GM12878 (cell line): ENCODE measurements around the gene ADAMTS14. TPM values are rescaled to one million over a fixed set of nuclear protein-coding genes. Genes with fewer than 3 reads are reported as not detected.

Source experiments
- ATAC-seq: fragments of 200-7000 bp; cut with Tn5 transposase; 3 replicates; pipeline ENCODE4 v1.9.1; 2020; ENCODE audit warnings: mild to moderate bottlenecking, moderate library complexity
- BruUV-seq: library from RNA; stranded (reverse); fragments of 400-500 nt; replicated peaks from 2 replicates; lab custom pipeline; 2021; lab: Mats Ljungman, UMichigan
- CTCF ChIA-PET: fragments of 300-600 bp; sonication (Branson Sonifier 250); formaldehyde crosslinking; extraction: SDS; loops from one replicate; lab custom pipeline; 2021; ENCODE audit warnings: inconsistent platforms; lab: Yijun Ruan, JAX
- POLR2A ChIA-PET: fragments of 350-600 bp; formaldehyde crosslinking; extraction: SDS; loops from one replicate; lab custom pipeline; 2021; ENCODE audit warnings: inconsistent platforms; lab: Charles Lee
- RAD21 ChIA-PET: fragments of 300-600 bp; sonication (Branson Sonifier 250); formaldehyde crosslinking; loops from one replicate; lab custom pipeline; 2023; ENCODE audit warnings: antibody characterized with exemption; ENCODE audit not compliant: unreplicated experiment; lab: Charles Lee
- SMC1A ChIA-PET: fragments of 300-600 bp; sonication (Branson Sonifier 250); formaldehyde crosslinking; loops from one replicate; lab custom pipeline; 2023; ENCODE audit not compliant: unreplicated experiment, uncharacterized antibody; lab: Charles Lee
- DNase-seq: peaks from one replicate; pipeline ENCODE4 v3.0.0-alpha.2; 2011; ENCODE audit warnings: low read depth, low spot score
- FAIRE-seq: peaks from 3 replicates; lab custom pipeline; 2011; peaks lifted over from hg19 to GRCh38; lab: Jason Lieb, UNC
- H2AFZ ChIP-seq: 2 replicates; pipeline ENCODE4 v1.6.0; 2011; ENCODE audit warnings: low read depth, low read length, control low read depth; ENCODE audit not compliant: control insufficient read depth
- H3K27ac ChIP-seq: 2 replicates; pipeline ENCODE4 v1.5.1; 2011; ENCODE audit warnings: control low read depth; ENCODE audit not compliant: control insufficient read depth, insufficient read depth
- H3K27me3 ChIP-seq, 2 experiments: replicated peaks in 1 of 2; 2 replicates each; pipeline versions ENCODE4 v1.6.0 to v1.6.1; 2011; ENCODE audit warnings: low read length in 1 of 2; ENCODE audit not compliant: control insufficient read depth in 2 of 2, insufficient read depth in 2 of 2
- H3K36me3 ChIP-seq, 2 experiments: 2 replicates each; pipeline ENCODE4 v1.5.1; 2011; ENCODE audit warnings: low read length in 1 of 2; ENCODE audit not compliant: control insufficient read depth in 2 of 2, insufficient read depth in 2 of 2
- H3K4me1 ChIP-seq: 2 replicates; pipeline ENCODE4 v1.6.1; 2011; ENCODE audit warnings: mild to moderate bottlenecking, low read length, moderate library complexity, mixed read lengths; ENCODE audit not compliant: control insufficient read depth, insufficient read depth
- H3K4me2 ChIP-seq: 2 replicates; pipeline ENCODE4 v1.6.0; 2011; ENCODE audit warnings: control low read depth; ENCODE audit not compliant: control insufficient read depth, insufficient read depth
- H3K4me3 ChIP-seq: fragments of 200-600 bp; sonication (generic); 2 replicates; pipeline ENCODE4 v1.5.1; 2016
- H3K79me2 ChIP-seq: 2 replicates; pipeline ENCODE4 v1.6.0; 2011; ENCODE audit warnings: low read length; ENCODE audit not compliant: control insufficient read depth, insufficient read depth
- H3K9ac ChIP-seq: 2 replicates; pipeline ENCODE4 v1.8.0; 2011; ENCODE audit warnings: low read length, control low read depth, mixed read lengths; ENCODE audit not compliant: control insufficient read depth, insufficient read depth
- H3K9me3 ChIP-seq: replicated peaks from 3 replicates; pipeline ENCODE4 v1.5.1; 2011; ENCODE audit warnings: mild to moderate bottlenecking, low read length; ENCODE audit not compliant: control insufficient read depth, insufficient read depth
- H4K20me1 ChIP-seq: 2 replicates; pipeline ENCODE4 v1.6.0; 2011; ENCODE audit not compliant: control insufficient read depth, insufficient read depth
- BHLHE40 ChIP-seq, 2 experiments: fragments of 450-650 bp in 1 of 2; IDR thresholded peaks; 2 replicates each; pipeline ENCODE4 v1.6.1; 2011 to 2017; ENCODE audit warnings: low read depth in 2 of 2, borderline replicate concordance in 1 of 2, improper control_type of control experiment in 1 of 2, low read length in 1 of 2, mild to moderate bottlenecking in 1 of 2
- CHD1 ChIP-seq: IDR thresholded peaks from 2 replicates; pipeline ENCODE4 v1.6.1; 2012; ENCODE audit warnings: low read depth, low read length, improper control_type of control experiment
- IKZF2 ChIP-seq, 2 experiments: fragments of 450-650 bp; IDR thresholded peaks; 2 replicates each; pipeline ENCODE4 v1.6.1; 2017; ENCODE audit warnings: mild to moderate bottlenecking in 2 of 2, moderate library complexity in 2 of 2
- MYB ChIP-seq: fragments of 150-350 bp; IDR thresholded peaks from 2 replicates; pipeline ENCODE4 v1.6.1; 2014; ENCODE audit warnings: mild to moderate bottlenecking, low read depth, low read length, borderline replicate concordance
- SIN3A ChIP-seq: IDR thresholded peaks from 2 replicates; pipeline ENCODE4 v1.6.1; 2012; ENCODE audit warnings: low read depth, low read length, improper control_type of control experiment
- TARDBP ChIP-seq: IDR thresholded peaks from 2 replicates; pipeline ENCODE4 v1.6.1; 2016; ENCODE audit warnings: borderline replicate concordance
- TBL1XR1 ChIP-seq: IDR thresholded peaks from 2 replicates; pipeline ENCODE4 v1.6.1; 2012; ENCODE audit warnings: low read depth, low read length, improper control_type of control experiment
- ZNF207 ChIP-seq: fragments of 450-650 bp; IDR thresholded peaks from 2 replicates; pipeline ENCODE4 v1.6.1; 2014; ENCODE audit warnings: antibody characterized with exemption, mild to moderate bottlenecking, borderline replicate concordance
- WGBS: methylation state at CpG from one replicate; pipeline ENCODE4 v1.1.6; 2016; ENCODE audit warnings: low lambda C conversion rate; ENCODE audit not compliant: insufficient replicate concordance, insufficient coverage; ENCODE audit errors: missing lambda C conversion rate; 5-methylcytosine and 5-hydroxymethylcytosine counted together
- in situ Hi-C: fragments of 300-500 bp; cut with MboI; formaldehyde crosslinking; loops from 9 replicates; pipeline ENCODE4 v1.14.3; 2018; ENCODE audit warnings: mixed read lengths
- intact Hi-C: fragments of 100-400 bp; cut with micrococcal nuclease; formaldehyde crosslinking; loops from one replicate; pipeline ENCODE4 v1.14.2; 2022; ENCODE audit not compliant: unreplicated experiment
- polyA plus RNA-seq, 11 experiments: library from polyadenylated mRNA; depleted of rRNA in 4 of 11; unstranded in 6 of 11; stranded (reverse) in 5 of 11; fragments of >200 nt; fragmentation: Nextera tagmentation in 4 of 11; fragmentation: Illumina TruSeq in 1 of 11; extraction: Ambion mirVana in 4 of 11; extraction: Trizol in 1 of 11; gene quantifications; 1 replicate in 1 of 11; 2 replicates in 10 of 11; pipeline versions ENCODE4 v1.2.1 to v1.2.3, GENCODE V29; 2011 to 2016; ENCODE audit warnings: inconsistent platforms in 2 of 11, missing spikeins in 2 of 11, low read depth in 1 of 11
- total RNA-seq, 4 experiments: library from RNA; depleted of rRNA in 3 of 4; stranded (reverse); fragments of >200 nt in 3 of 4; fragmentation: Illumina TruSeq in 1 of 4; extraction: Trizol in 1 of 4; gene quantifications; 2 replicates each; pipeline versions ENCODE4 v1.2.1 to v1.2.3, GENCODE V29; 2013 to 2021
- TF ChIP-seq, protein P1 (sequence below): IDR thresholded peaks from 2 replicates; pipeline ENCODE4 v1.6.1; 2012; ENCODE audit warnings: low read depth, low read length, improper control_type of control experiment

The ADAMTS14 gene
- total and polyA plus RNA-seq, 10 of the 15 experiments (the other 5 are each of a cell fraction or from before 2014, with no cell fraction given) = 0.03 to 0.05 TPM; not detected in 8

DNA sequence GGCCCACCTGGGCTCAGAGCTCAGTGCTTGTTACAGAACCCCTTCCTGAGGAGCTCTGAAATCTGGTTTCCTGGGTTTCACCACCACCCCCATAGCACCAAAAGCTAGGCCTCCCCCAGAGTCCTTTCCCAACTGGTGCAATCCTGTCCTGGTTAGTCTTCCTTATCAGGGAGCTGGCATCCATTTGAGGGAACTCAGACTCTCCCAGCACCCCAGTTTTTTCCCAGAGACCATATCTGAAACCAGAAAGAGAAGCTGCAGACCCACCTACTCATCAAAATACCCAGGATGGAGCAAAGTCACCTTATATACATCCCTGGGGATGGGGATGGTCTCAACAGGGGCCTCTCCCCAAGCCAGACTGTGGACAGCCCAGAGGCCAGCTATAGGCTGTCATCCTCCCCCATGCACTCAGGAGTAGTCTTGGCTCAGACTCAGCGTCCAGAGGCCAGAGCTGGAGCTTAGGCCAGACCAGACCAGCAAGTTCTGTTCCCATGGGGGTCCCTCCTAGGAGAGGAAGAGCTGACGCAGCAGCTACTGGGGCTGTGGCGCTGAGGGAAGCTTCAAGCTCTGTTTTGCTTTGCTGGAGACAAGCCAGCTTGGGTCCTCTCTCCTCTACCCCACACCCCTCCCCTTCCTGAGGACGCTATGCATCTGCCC is 109.9 kb downstream of the ADAMTS14 start:
- no peak overlapping the region for H3K9ac ChIP-seq
- CTCF ChIA-PET = interaction anchor here (1.2 kb wide), 1 partner anchor 321 kb away, joined by 5 read pairs; no protein-coding TSS in a partner anchor
- in situ Hi-C loops = no loop called here
- H3K9me3 ChIP-seq = no peaks in the 10 kb centered on the region
- RAD21 ChIA-PET = no interaction called here
- no peaks in the 10 kb centered on the region for H3K4me1 ChIP-seq
- no peaks in the 10 kb centered on the region; a peak in 2 of 4 replicates for H3K27me3 ChIP-seq
- FAIRE-seq (no peak), DNase-seq (no peak), ATAC-seq (no peak)
- H3K27ac ChIP-seq = no peak overlapping the region
- no peak for TF ChIP-seq TARDBP
- TF ChIP-seq IKZF2 (IDR thresholded peaks at IDR 0.05) = no peak
- no peak for TF ChIP-seq BHLHE40 (IDR thresholded peaks at IDR 0.05; ENCODE audit: borderline replicate concordance in 1 of 2, low read depth in 2 of 2, low read length in 1 of 2)
- no peak overlapping the region for H2AFZ ChIP-seq
- SMC1A ChIA-PET = no interaction called here
- BruUV-seq = no TSS peak
- 0% methylated on average over 4 of the region's 4 CpGs for WGBS
- H3K4me3 ChIP-seq = no peak overlapping the region
- no peaks in the 10 kb centered on the region for H4K20me1 ChIP-seq
- POLR2A ChIA-PET = no interaction called here
- H3K36me3 ChIP-seq = no peaks in the 10 kb centered on the region
- intact Hi-C loops = no loop called here
- H3K4me2 ChIP-seq = no peak overlapping the region
- no peaks in the 10 kb centered on the region for H3K79me2 ChIP-seq

DNA sequence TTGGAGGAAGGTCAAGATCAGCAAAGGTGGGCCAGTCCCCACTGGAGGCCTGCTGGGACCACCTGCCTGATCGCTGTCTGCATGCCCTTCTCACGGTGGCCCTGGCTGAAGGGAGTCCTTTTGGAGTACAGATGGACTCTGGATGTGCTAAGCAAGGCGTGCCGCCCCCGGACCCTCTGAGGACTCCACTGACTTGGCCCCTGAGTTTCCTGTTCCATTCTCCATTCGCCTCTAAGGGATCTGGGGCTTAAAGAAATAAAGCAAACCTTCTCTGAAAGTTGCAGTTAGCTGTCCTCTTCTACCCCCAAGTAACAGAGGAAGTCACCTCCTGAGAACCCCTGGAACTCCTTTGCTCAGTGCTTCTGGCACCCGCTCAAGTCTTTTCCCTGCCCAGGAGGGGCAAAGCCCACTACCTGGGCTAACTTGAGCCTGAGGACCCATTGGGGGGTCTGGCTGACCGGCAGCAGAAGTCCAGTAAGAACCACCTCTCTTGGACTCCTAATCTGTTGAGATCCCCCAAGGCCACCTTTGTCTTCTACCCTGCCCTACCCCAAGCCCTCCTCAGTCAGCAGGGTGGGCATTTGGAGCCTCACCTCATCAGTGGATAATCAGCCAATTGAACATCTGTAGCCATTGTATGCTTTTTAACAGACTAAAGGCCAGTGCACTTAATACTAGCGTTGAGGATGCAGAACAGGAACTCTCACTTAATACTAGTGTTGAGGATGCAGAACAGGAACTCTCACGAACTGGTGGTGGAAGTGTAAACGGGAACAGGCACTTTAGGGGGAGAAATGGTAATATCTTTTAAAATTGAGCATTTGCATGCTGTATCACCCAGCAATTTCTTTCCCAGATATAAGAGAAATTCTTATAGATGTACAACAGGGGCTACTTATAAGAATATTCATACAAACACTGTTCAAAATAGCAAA is 110.7 kb downstream of the ADAMTS14 start:
- no peaks in the 10 kb centered on the region for H4K20me1 ChIP-seq
- H3K27ac ChIP-seq = no peak overlapping the region
- no peak for ATAC-seq
- DNase-seq = no peak
- H3K9ac ChIP-seq = no peak overlapping the region
- 34% methylated on average over 11 of the region's 11 CpGs for WGBS
- H3K4me3 ChIP-seq = no peak overlapping the region
- no TSS peak for BruUV-seq
- RAD21 ChIA-PET = no interaction called here
- intact Hi-C loops (no loop called here), in situ Hi-C loops (no loop called here)
- SMC1A ChIA-PET = no interaction called here
- no peaks in the 10 kb centered on the region for H3K79me2 ChIP-seq
- no peaks in the 10 kb centered on the region for H3K9me3 ChIP-seq
- H3K36me3 ChIP-seq = no peaks in the 10 kb centered on the region
- FAIRE-seq = no peak
- CTCF ChIA-PET = interaction anchor here (1.2 kb wide), 1 partner anchor 322 kb away, joined by 5 read pairs; no protein-coding TSS in a partner anchor
- no peak overlapping the region for H3K4me2 ChIP-seq
- H2AFZ ChIP-seq = no peak overlapping the region
- POLR2A ChIA-PET = no interaction called here
- no peak for TF ChIP-seq ZNF207
- no peak for TF ChIP-seq TBL1XR1
- no peak for TF ChIP-seq CHD1
- TF ChIP-seq MYB = no peak
- TF ChIP-seq, protein P1, sequence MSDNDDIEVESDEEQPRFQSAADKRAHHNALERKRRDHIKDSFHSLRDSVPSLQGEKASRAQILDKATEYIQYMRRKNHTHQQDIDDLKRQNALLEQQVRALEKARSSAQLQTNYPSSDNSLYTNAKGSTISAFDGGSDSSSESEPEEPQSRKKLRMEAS = no peak
- TF ChIP-seq SIN3A = no peak
- TF ChIP-seq, all 136 proteins: peak for 0
- no peaks in the 10 kb centered on the region; a peak in 2 of 4 replicates for H3K27me3 ChIP-seq
- H3K4me1 ChIP-seq = no peaks in the 10 kb centered on the region
